NT2/D1 (cell line): ENCODE data around the gene ASPA.
A peak's percentile ranks its signal among the peaks of the same experiment; 100 is the strongest.

Source experiments
- DNase-seq: peaks from one replicate; pipeline ENCODE4 v3.0.0-alpha.2; 2011; ENCODE audit warnings: low read depth, low spot score
- H3K27me3 ChIP-seq: 2 replicates; pipeline ENCODE4 v1.6.0; 2011; ENCODE audit warnings: mild to moderate bottlenecking; ENCODE audit not compliant: insufficient read length, insufficient read depth
- H3K36me3 ChIP-seq: 2 replicates; pipeline ENCODE4 v1.6.1; 2011; ENCODE audit warnings: mild to moderate bottlenecking, low read length, mixed read lengths; ENCODE audit not compliant: insufficient read depth, insufficient read length
- H3K4me1 ChIP-seq: 2 replicates; pipeline ENCODE4 v1.5.1; 2011; ENCODE audit not compliant: insufficient read depth, insufficient read length
- H3K4me3 ChIP-seq: 2 replicates; pipeline ENCODE4 v1.5.1; 2011; ENCODE audit warnings: low read depth; ENCODE audit not compliant: insufficient read length
- H3K9ac ChIP-seq: 2 replicates; pipeline ENCODE4 v1.6.0; 2011; ENCODE audit warnings: low read depth; ENCODE audit not compliant: insufficient read length
- H3K9me3 ChIP-seq: 2 replicates; pipeline ENCODE4 v1.5.1; 2011; ENCODE audit warnings: mild to moderate bottlenecking, low read length; ENCODE audit not compliant: insufficient read depth
- SUZ12 ChIP-seq: IDR thresholded peaks from 2 replicates; pipeline ENCODE4 v1.6.1; 2011; ENCODE audit not compliant: insufficient read length, insufficient read depth; ENCODE audit errors: extremely low read depth
- YY1 ChIP-seq: IDR thresholded peaks from 2 replicates; pipeline ENCODE4 v1.6.1; 2011; ENCODE audit not compliant: insufficient read length, insufficient read depth
- ZNF274 ChIP-seq: IDR thresholded peaks from 2 replicates; pipeline ENCODE4 v1.6.1; 2011; ENCODE audit warnings: mild to moderate bottlenecking, low read depth, low read length

ASPA gene

DNA sequence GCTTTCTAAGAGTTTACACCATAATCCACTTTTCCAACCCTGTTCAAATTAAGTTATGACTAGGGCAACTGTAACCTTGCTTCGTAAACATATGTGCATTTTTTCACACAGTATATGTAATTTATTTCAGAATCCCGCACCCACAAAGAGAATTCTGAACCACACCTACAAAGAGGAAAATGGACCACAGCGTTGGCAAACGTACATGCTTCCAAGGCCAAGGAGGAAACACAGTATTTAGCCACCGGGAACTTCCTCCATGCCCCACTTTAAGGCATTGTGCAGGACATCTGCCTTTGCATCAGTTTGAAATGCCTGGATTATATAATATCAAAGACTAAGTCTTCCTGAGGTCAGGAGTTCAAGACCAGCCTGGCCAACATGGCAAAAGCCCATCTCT lies 6.3 kb upstream of the ASPA start:
- TF ChIP-seq SUZ12 = no peak
- TF ChIP-seq YY1 = no peak
- TF ChIP-seq ZNF274 = no peak
- H3K36me3 ChIP-seq = no peaks in the 10 kb centered on the region
- H3K9ac ChIP-seq = no peak overlapping the region
- H3K4me1 ChIP-seq = no peaks in the 10 kb centered on the region
- H3K9me3 ChIP-seq = no peaks in the 10 kb centered on the region
- H3K27me3 ChIP-seq = no peaks in the 10 kb centered on the region
- H3K4me3 ChIP-seq = no peak overlapping the region
- DNase-seq = no peak

DNA sequence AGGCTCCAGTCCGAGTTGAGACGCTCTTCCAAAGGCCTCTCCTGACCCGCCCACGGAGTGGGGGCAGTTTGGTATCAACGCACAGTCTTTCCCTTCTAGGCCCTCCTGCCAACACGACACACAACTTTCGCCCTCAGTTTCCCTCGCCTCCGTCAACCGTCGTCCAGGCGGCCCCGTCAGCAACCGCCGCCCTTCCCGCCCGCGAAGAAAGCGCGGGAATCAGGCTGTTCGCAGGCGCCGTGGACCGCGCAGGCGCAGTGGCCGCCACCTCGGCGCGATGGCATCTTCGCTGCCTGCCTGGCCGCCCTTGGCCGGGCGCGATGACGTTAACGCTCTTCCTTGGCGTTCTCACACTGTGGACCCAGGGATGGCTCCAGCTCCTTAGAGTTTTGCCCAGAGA lies 4.2 kb upstream of the ASPA start, which contains the start of gene SPATA22:
Gene SPATA22 (minus strand): TSS at position 221 of the 400 bp plus-strand sequence. CDS start 2,494 bp downstream, outside the sequence.
- H3K9ac ChIP-seq = no peak within 1 kb of the TSS
- no peaks in the 10 kb centered on the region for H3K9me3 ChIP-seq
- TF ChIP-seq SUZ12 = no peak
- no peak for TF ChIP-seq ZNF274
- no peak for TF ChIP-seq YY1
- no peaks in the 10 kb centered on the region for H3K36me3 ChIP-seq
- no peak for DNase-seq
- H3K27me3 ChIP-seq = no peaks in the 10 kb centered on the region
- no peaks in the 10 kb centered on the region for H3K4me1 ChIP-seq
- no peak within 1 kb of the TSS for H3K4me3 ChIP-seq

DNA sequence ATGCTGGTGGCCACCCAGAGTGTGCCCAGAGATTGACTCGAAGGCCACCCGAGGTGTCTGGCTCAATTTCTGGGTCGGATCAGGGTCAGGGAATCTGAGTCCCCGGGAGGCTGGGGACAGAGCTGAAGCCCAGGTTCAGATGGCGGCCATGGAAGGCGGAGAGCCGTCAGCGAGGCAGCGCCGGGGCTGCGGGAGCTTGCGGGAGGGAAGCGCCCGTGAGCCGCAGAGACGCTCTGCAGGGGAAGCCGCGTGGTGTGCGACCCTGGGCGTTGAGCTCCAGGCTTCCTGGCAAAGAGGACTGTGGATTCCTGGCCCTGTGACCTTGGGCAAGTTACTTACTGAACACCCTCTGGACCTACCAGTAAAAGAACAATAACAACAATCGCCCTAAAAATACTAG lies 3.7 kb upstream of the ASPA start:
- H3K27me3 ChIP-seq = no peaks in the 10 kb centered on the region
- DNase-seq = no peak
- no peak overlapping the region for H3K9ac ChIP-seq
- no peak for TF ChIP-seq SUZ12
- no peak for TF ChIP-seq ZNF274
- no peak for TF ChIP-seq YY1
- H3K4me3 ChIP-seq = no peak overlapping the region
- no peaks in the 10 kb centered on the region for H3K9me3 ChIP-seq
- H3K36me3 ChIP-seq = no peaks in the 10 kb centered on the region
- no peaks in the 10 kb centered on the region for H3K4me1 ChIP-seq

DNA sequence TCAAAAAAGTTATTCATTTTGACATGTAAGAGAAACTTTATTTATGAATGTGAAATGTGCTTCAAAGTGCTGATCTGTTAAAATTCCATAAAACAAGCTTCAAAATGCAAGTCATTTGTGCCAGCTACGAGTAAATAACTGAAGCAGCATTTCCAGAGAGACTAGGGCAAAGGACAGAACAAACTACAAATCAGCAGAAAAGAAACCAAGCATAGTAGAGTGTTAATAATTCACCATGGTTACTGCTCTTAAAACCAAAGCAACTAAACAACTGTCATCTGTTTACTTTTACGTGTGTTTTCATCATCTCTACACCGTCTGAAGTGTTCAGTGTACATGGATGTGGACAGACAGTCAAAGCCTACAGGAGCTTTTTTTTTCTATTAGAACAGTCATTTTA lies 1.6 kb upstream of the ASPA start:
- no peaks in the 10 kb centered on the region for H3K4me1 ChIP-seq
- no peak overlapping the region for H3K9ac ChIP-seq
- no peaks in the 10 kb centered on the region for H3K27me3 ChIP-seq
- H3K9me3 ChIP-seq = no peaks in the 10 kb centered on the region
- TF ChIP-seq ZNF274 (no peak), YY1 (no peak), SUZ12 (no peak)
- no peak for DNase-seq
- no peaks in the 10 kb centered on the region for H3K36me3 ChIP-seq
- no peak overlapping the region for H3K4me3 ChIP-seq

DNA sequence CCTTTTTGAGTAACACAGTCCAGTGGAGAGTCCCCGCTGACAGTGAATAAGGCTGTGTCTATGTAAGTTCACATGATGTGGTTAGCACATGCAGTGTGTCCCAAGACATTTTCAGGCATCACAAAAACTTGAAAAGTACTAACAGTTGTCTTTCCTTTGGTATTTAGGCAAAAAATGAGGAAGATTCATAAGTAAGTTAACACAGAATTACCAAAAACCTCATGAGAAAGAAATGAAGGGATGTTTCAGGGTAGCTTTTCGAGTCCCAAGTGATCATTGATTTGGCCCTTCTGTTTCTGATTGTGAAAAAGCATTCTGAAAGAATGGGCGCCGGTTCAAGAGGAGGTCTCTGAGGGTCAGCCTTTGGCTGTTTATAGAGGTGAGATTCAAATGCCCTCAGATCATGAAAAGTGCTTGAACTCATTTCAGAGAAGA lies 529 bp upstream of the ASPA start:
- Histone ChIP-seq H3K9ac (no peak overlapping the region), H3K4me1 (no peaks in the 10 kb centered on the region), H3K4me3 (no peak overlapping the region), H3K9me3 (no peaks in the 10 kb centered on the region), H3K27me3 (no peaks in the 10 kb centered on the region), H3K36me3 (no peaks in the 10 kb centered on the region)
- DNase-seq = no peak
- TF ChIP-seq SUZ12 (no peak), YY1 (no peak), ZNF274 (no peak)

DNA sequence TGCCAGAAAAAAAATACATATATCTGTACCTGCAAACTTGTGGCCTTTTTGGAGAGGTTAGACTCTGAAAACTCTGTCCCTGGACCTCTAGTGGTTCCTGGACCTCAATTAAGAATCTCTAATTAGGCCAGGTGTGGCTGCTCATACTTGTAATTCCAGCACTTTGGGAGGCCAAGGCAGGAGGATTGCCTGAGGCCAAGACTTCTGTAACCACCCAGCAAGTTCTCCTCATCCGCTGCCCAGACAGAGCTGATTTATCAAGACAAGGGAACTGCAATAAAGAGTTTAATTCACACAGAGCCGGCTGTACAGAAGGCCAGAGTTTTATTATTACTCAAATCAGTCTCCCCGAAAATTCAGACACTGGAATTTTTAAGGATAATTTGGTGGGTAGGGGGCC lies 4.2 kb downstream of the ASPA start:
- Histone ChIP-seq H3K4me3 (no peak overlapping the region), H3K9ac (no peak overlapping the region), H3K27me3 (no peaks in the 10 kb centered on the region), H3K36me3 (no peaks in the 10 kb centered on the region), H3K9me3 (no peaks in the 10 kb centered on the region), H3K4me1 (no peaks in the 10 kb centered on the region)
- TF ChIP-seq SUZ12 (no peak), ZNF274 (no peak), YY1 (no peak)
- DNase-seq = no peak

DNA sequence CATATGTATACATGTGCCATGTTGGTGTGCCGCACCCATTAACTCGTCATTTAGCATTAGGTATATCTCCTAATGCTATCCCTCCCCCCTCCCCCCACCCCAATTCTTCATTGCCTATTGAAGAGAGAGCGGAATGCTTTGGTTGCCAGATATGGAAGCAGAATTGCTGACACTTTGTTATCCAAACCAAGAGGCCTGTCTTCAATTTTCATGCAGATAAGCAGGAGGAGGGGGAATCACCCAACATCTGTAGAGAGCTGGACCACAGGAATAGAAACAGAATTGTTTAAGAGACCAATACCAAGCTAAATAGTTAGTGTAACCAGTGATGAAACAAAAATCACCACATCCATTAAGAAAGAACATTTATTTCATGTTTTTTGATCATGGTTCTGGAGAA lies 7.1 kb downstream of the ASPA start:
- H3K4me3 ChIP-seq = no peak overlapping the region
- no peaks in the 10 kb centered on the region for H3K9me3 ChIP-seq
- TF ChIP-seq YY1 = no peak
- TF ChIP-seq SUZ12 = no peak
- no peak for TF ChIP-seq ZNF274
- no peaks in the 10 kb centered on the region for H3K36me3 ChIP-seq
- peak; percentile 35 for DNase-seq
- H3K4me1 ChIP-seq = no peaks in the 10 kb centered on the region
- no peaks in the 10 kb centered on the region for H3K27me3 ChIP-seq
- no peak overlapping the region for H3K9ac ChIP-seq
